K562 (cell line): ENCODE data around the gene ATP8B2.

Source experiments
- EZH2 ChIP-seq: IDR thresholded peaks from 2 replicates; pipeline ENCODE4 v1.6.1; 2012; ENCODE audit warnings: low read depth, mild to moderate bottlenecking, inconsistent platforms, low read length, borderline replicate concordance
- TCFL5 ChIP-seq: fragments of 250-450 bp; sonication (Bioruptor Pico); conservative IDR thresholded peaks from 2 replicates; pipeline ENCODE4 v1.6.1; 2021; ENCODE audit warnings: mild to moderate bottlenecking, moderate library complexity, matching md5 sums
- ZNF764 ChIP-seq: fragments of 250-450 bp; sonication (Bioruptor Pico); IDR thresholded peaks from 2 replicates; pipeline ENCODE4 v1.4.0; 2020; ENCODE audit warnings: low read depth, mild to moderate bottlenecking, moderate library complexity

DNA sequence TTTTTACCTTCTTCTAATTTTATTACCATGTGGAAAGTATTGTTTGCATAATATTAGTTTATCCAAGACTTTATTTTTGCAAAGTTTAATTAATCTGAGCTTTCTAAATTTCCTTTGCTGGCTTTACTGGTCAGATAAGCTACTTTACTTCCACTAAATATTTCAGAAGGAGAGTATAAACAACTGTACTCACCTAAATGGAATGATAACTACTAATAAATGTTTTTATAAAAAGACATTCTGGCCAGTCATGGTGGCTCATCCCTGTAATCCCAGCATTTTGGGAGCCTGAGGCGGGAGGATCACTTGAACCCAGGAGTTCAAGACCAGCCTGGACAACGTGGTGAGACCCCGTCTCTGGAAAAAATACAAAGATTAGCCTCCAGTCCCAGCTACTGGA, 36.0 kb downstream of the ATP8B2 start:
- no peak for TF ChIP-seq ZNF764 (CRISPR knock-in tag)
- TF ChIP-seq TCFL5 (CRISPR knock-in tag), result no peak
- no peak for TF ChIP-seq EZH2
